HCT116 (cell line): ENCODE data around the gene GREB1L. TPM values are rescaled to one million over a fixed set of nuclear protein-coding genes. Genes with fewer than 3 reads are reported as not detected.

Source experiments
- ATAC-seq: fragments of 200-7000 bp; cut with Tn5 transposase; 2 replicates; pipeline ENCODE4 v1.9.1; 2020; ENCODE audit warnings: mild to moderate bottlenecking, moderate library complexity
- BruUV-seq: library from RNA; stranded (reverse); fragments of 400-500 nt; replicated peaks from 2 replicates; lab custom pipeline; 2021; lab: Mats Ljungman, UMichigan
- CTCF ChIA-PET: fragments of 300-600 bp; sonication (Branson Sonifier 250); formaldehyde crosslinking; loops from one replicate; lab custom pipeline; 2021; ENCODE audit warnings: antibody characterized with exemption; lab: Charles Lee
- POLR2A ChIA-PET: fragments of 300-600, 350-600 bp; sonication (Branson Sonifier 250); formaldehyde crosslinking; loops from one replicate; lab custom pipeline; 2021; ENCODE audit warnings: antibody characterized with exemption; lab: Charles Lee
- RAD21 ChIA-PET, 2 experiments: fragments of 300-600 bp; sonication (Branson Sonifier 250); formaldehyde crosslinking; loops; one replicate each; lab custom pipeline; 2023; ENCODE audit warnings: low total read pairs in 2 of 2; ENCODE audit not compliant: uncharacterized antibody in 2 of 2, unreplicated experiment in 2 of 2, low non-redundant PET in 1 of 2; lab: Charles Lee
- DNase-seq: peaks from one replicate; pipeline ENCODE4 v3.0.0-alpha.2; 2010; ENCODE audit warnings: low read depth, low spot score
- H2AFZ ChIP-seq: fragments of 200-600 bp; shearing (Covaris generic), sonication (generic); 2 replicates; pipeline ENCODE4 v1.6.1; 2017; ENCODE audit warnings: low read depth, mixed run types, mixed read lengths, antibody characterized with exemption, low read length; ENCODE audit not compliant: poor library complexity, severe bottlenecking
- H3K27ac ChIP-seq: 2 replicates; pipeline ENCODE4 v1.5.1; 2012; ENCODE audit warnings: low read depth, low read length
- H3K27me3 ChIP-seq: fragments of 200-600 bp; sonication (generic); 2 replicates; pipeline ENCODE4 v1.6.1; 2016; ENCODE audit warnings: mixed run types, low read length, mixed read lengths; ENCODE audit not compliant: insufficient read depth
- H3K36me3 ChIP-seq, 2 experiments: fragments of 200-500 bp in 1 of 2; fragments of 200-600 bp in 1 of 2; sonication (Bioruptor generic) in 1 of 2; sonication (generic) in 1 of 2; 2 replicates each; pipeline versions ENCODE4 v1.5.1 to v1.6.1; 2014 to 2016; ENCODE audit warnings: low read length in 2 of 2, inconsistent platforms in 1 of 2, mixed read lengths in 1 of 2, mixed run types in 1 of 2; ENCODE audit not compliant: insufficient read depth in 2 of 2, control insufficient read depth in 1 of 2
- H3K4me1 ChIP-seq, 2 experiments: fragments of 200-600 bp in 1 of 2; sonication (generic) in 1 of 2; 2 replicates each; pipeline versions ENCODE4 v1.5.1 to v1.6.1; 2012 to 2017; ENCODE audit warnings: low read length in 2 of 2, inconsistent platforms in 1 of 2, mild to moderate bottlenecking in 1 of 2, mixed read lengths in 1 of 2, mixed run types in 1 of 2, moderate library complexity in 1 of 2; ENCODE audit not compliant: insufficient read depth in 2 of 2, control insufficient read depth in 1 of 2
- H3K4me2 ChIP-seq: fragments of 200-600 bp; sonication (generic); 2 replicates; pipeline ENCODE4 v1.6.1; 2017; ENCODE audit warnings: mixed run types, low read length, mixed read lengths
- H3K4me3 ChIP-seq, 2 experiments: fragments of 200-600 bp in 1 of 2; sonication (generic) in 1 of 2; replicated peaks in 1 of 2; 2 replicates each; pipeline ENCODE4 v1.5.1; 2011 to 2016; ENCODE audit warnings: low read length in 2 of 2, control low read depth in 1 of 2, low read depth in 1 of 2, mild to moderate bottlenecking in 1 of 2, mixed read lengths in 1 of 2, mixed run types in 1 of 2
- H3K79me2 ChIP-seq: fragments of 200-600 bp; sonication (generic); 2 replicates; pipeline ENCODE4 v1.6.1; 2017; ENCODE audit warnings: mild to moderate bottlenecking, mixed run types, low read length, moderate library complexity, mixed read lengths; ENCODE audit not compliant: insufficient read depth
- H3K9ac ChIP-seq: fragments of 200-600 bp; sonication (generic); 2 replicates; pipeline ENCODE4 v1.6.1; 2016; ENCODE audit warnings: low read length, mixed read lengths
- H3K9me2 ChIP-seq: fragments of 200-600 bp; sonication (generic), shearing (Covaris generic); 2 replicates; pipeline ENCODE4 v1.6.1; 2017; ENCODE audit warnings: mixed run types, mild to moderate bottlenecking, moderate library complexity; ENCODE audit not compliant: insufficient read depth
- H3K9me3 ChIP-seq, 2 experiments: fragments of 200-500 bp in 1 of 2; fragments of 200-600 bp in 1 of 2; sonication (Bioruptor generic) in 1 of 2; sonication (generic) in 1 of 2; 2 replicates each; pipeline ENCODE4 v1.6.1; 2014 to 2017; ENCODE audit warnings: low read length in 2 of 2, mixed read lengths in 2 of 2, inconsistent platforms in 1 of 2, low read depth in 1 of 2, mild to moderate bottlenecking in 1 of 2, mixed run types in 1 of 2, moderate library complexity in 1 of 2; ENCODE audit not compliant: control insufficient read depth in 1 of 2, insufficient read depth in 1 of 2
- H4K20me1 ChIP-seq: fragments of 200-600 bp; sonication (generic), shearing (Covaris generic); 2 replicates; pipeline ENCODE4 v1.6.1; 2017; ENCODE audit warnings: mixed run types, mild to moderate bottlenecking, moderate library complexity; ENCODE audit not compliant: insufficient read depth
- ATF3 ChIP-seq: IDR thresholded peaks from 2 replicates; pipeline ENCODE4 v1.6.1; 2012
- CBX3 ChIP-seq: IDR thresholded peaks from 2 replicates; pipeline ENCODE4 v1.6.1; 2012; ENCODE audit warnings: low read depth
- CEBPB ChIP-seq: IDR thresholded peaks from 2 replicates; pipeline ENCODE4 v1.6.1; 2012; ENCODE audit warnings: low read depth
- EGR1 ChIP-seq: IDR thresholded peaks from 2 replicates; pipeline ENCODE4 v1.6.1; 2012; ENCODE audit warnings: low read depth
- EZH2 ChIP-seq: fragments of 200-600 bp; sonication (generic); IDR thresholded peaks from 2 replicates; pipeline ENCODE4 v1.6.1; 2017; ENCODE audit warnings: antibody characterized with exemption, mixed run types
- EZH2phosphoT487 ChIP-seq: fragments of 200-600 bp; IDR thresholded peaks from 2 replicates; pipeline ENCODE4 v1.6.1; 2018; ENCODE audit warnings: antibody characterized with exemption, borderline replicate concordance
- FOSL1 ChIP-seq: IDR thresholded peaks from 2 replicates; pipeline ENCODE4 v1.6.1; 2012; ENCODE audit warnings: low read depth
- JUND ChIP-seq: IDR thresholded peaks from 2 replicates; pipeline ENCODE4 v1.6.1; 2012
- POLR2A ChIP-seq: IDR thresholded peaks from 2 replicates; pipeline ENCODE4 v1.7.0; 2011; ENCODE audit warnings: borderline replicate concordance; ENCODE audit not compliant: insufficient read depth, insufficient read length; ENCODE audit errors: extremely low read depth
- POLR2AphosphoS5 ChIP-seq: IDR thresholded peaks from 2 replicates; pipeline ENCODE4 v1.6.1; 2011; ENCODE audit warnings: mild to moderate bottlenecking, low read depth, low read length, moderate library complexity
- RAD21 ChIP-seq: IDR thresholded peaks from 2 replicates; pipeline ENCODE4 v1.6.1; 2012; ENCODE audit warnings: low read depth, mild to moderate bottlenecking
- SIN3A ChIP-seq: IDR thresholded peaks from 2 replicates; pipeline ENCODE4 v1.6.1; 2012; ENCODE audit warnings: low read depth
- SP1 ChIP-seq: IDR thresholded peaks from 2 replicates; pipeline ENCODE4 v1.6.1; 2012; ENCODE audit warnings: low read depth
- SRF ChIP-seq: IDR thresholded peaks from 2 replicates; pipeline ENCODE4 v1.6.1; 2012; ENCODE audit warnings: low read depth
- TCF7L2 ChIP-seq: IDR thresholded peaks from 2 replicates; pipeline ENCODE4 v1.7.0; 2011; ENCODE audit warnings: borderline replicate concordance, inconsistent platforms; ENCODE audit not compliant: insufficient read depth, insufficient read length; ENCODE audit errors: extremely low read depth
- YY1 ChIP-seq: IDR thresholded peaks from 2 replicates; pipeline ENCODE4 v1.6.1; 2011; ENCODE audit warnings: low read length, low read depth, moderate library complexity, mild to moderate bottlenecking; ENCODE audit not compliant: insufficient replicate concordance; ENCODE audit errors: extremely low read depth
- ZFX ChIP-seq: fragments of 450-650 bp; IDR thresholded peaks from 2 replicates; pipeline ENCODE4 v1.6.1; 2017
- ZNF274 ChIP-seq: fragments of 200-500 bp; sonication (Bioruptor generic); IDR thresholded peaks from 2 replicates; pipeline ENCODE4 v1.6.1; 2014; ENCODE audit warnings: mild to moderate bottlenecking, low read depth, low read length, inconsistent platforms
- intact Hi-C: fragments of 100-400 bp; cut with micrococcal nuclease; formaldehyde crosslinking; loops from 2 replicates; pipeline ENCODE4 v1.10.0; 2022
- total RNA-seq: library from RNA; stranded (reverse); gene quantifications from one replicate; pipeline ENCODE4 v1.2.1, GENCODE V29; 2021; ENCODE audit not compliant: unreplicated experiment
- TF ChIP-seq, protein P1 (sequence below), 3 experiments: fragments of 200-600 bp in 1 of 3; sonication (generic) in 1 of 3; IDR thresholded peaks in 2 of 3; conservative IDR thresholded peaks in 1 of 3; 2 replicates each; pipeline ENCODE4 v1.5.1; 2012 to 2017; ENCODE audit warnings: low read depth in 2 of 3, low read length in 2 of 3, antibody characterized with exemption in 1 of 3, borderline replicate concordance in 1 of 3, control low read depth in 1 of 3, mild to moderate bottlenecking in 1 of 3, mixed read lengths in 1 of 3, mixed run types in 1 of 3, moderate library complexity in 1 of 3; ENCODE audit not compliant: insufficient read depth in 1 of 3

Gene GREB1L
- total RNA-seq, 1 experiment from 2014 or later, result 12.2 TPM

DNA sequence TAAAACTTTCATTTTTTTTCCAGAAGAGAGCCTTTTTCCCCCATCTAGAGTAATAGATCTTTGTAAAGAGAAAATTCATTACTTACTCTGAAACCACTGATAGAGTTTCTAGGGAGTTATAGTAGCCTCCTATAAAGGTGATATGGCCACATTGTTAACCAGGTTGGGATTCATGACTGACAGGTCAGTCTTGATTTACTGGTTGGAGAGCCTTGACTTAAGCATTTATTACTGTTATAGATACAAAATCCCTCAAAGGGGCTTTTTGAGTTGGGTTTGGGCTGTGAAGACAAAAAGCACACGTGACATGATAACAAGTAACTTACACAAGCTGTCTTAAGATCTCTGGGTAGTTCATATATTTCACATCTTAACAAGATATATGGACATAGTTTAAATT lies 141.0 kb downstream of the GREB1L start:
- TF ChIP-seq ZNF274 (no peak), SP1 (no peak), ATF3 (no peak), FOSL1 (no peak), YY1 (no peak), ZFX (no peak), RAD21 (no peak), POLR2AphosphoS5 (no peak), SRF (no peak)
- no TSS peak for BruUV-seq
- H3K9ac ChIP-seq, result no peak overlapping the region
- H3K36me3 ChIP-seq, result 0 out of 4 replicates have a peak, but pooled peaks cover 0 to 2% of the 10 kb centered on the region in 2 experiments
- H3K79me2 ChIP-seq, result no peaks in the 10 kb centered on the region
- DNase-seq, result no peak
- H4K20me1 ChIP-seq, result no peaks in the 10 kb centered on the region
- ATAC-seq, result no peak
- no peaks in the 10 kb centered on the region for H3K4me1 ChIP-seq
- intact Hi-C loops, result no loop called here
- H3K9me2 ChIP-seq, result no peaks in the 10 kb centered on the region
- H3K4me2 ChIP-seq, result no peak overlapping the region
- H2AFZ ChIP-seq, result no peak overlapping the region
- RAD21 ChIA-PET, result no interaction called here
- H3K27ac ChIP-seq, result no peak overlapping the region
- no peaks in the 10 kb centered on the region for H3K9me3 ChIP-seq
- H3K4me3 ChIP-seq, result no peak overlapping the region
- CTCF ChIA-PET, result no interaction called here
- no peaks in the 10 kb centered on the region for H3K27me3 ChIP-seq
- POLR2A ChIA-PET, result no interaction called here

- DNase-seq (no peak), ATAC-seq (no peak)
- Histone ChIP-seq H3K9ac (no peak overlapping the region), H3K4me1 (peaks cover 5 to 29% of the 10 kb centered on the region in 2 experiments; a peak in 3 of 4 replicates), H3K79me2 (no peaks in the 10 kb centered on the region), H3K4me3 (no peak overlapping the region), H3K9me3 (no peaks in the 10 kb centered on the region), H3K27me3 (no peaks in the 10 kb centered on the region), H3K9me2 (no peaks in the 10 kb centered on the region), H3K27ac (no peak overlapping the region), H3K4me2 (no peak overlapping the region), H4K20me1 (no peaks in the 10 kb centered on the region), H3K36me3 (0 out of 4 replicates have a peak, but pooled peaks cover 0 to 2% of the 10 kb centered on the region in 2 experiments), H2AFZ (no peak overlapping the region)
- ChIA-PET RAD21 (no interaction called here), CTCF (interaction anchor here (0.7 kb wide), 1 partner anchor 10 kb away, joined by 3 read pairs; no protein-coding TSS in a partner anchor), POLR2A (no interaction called here)
- intact Hi-C loops, result no loop called here
- BruUV-seq, result no TSS peak
- TF ChIP-seq TCF7L2 (no peak), POLR2A (no peak), SIN3A (no peak), YY1 (no peak), EGR1 (no peak), ZFX (no peak), SRF (no peak), SP1 (no peak), ATF3 (no peak), CBX3 (no peak), EZH2phosphoT487 (no peak), RAD21 (no peak), JUND (no peak), EZH2 (no peak), CEBPB (no peak)
- TF ChIP-seq, protein P1, sequence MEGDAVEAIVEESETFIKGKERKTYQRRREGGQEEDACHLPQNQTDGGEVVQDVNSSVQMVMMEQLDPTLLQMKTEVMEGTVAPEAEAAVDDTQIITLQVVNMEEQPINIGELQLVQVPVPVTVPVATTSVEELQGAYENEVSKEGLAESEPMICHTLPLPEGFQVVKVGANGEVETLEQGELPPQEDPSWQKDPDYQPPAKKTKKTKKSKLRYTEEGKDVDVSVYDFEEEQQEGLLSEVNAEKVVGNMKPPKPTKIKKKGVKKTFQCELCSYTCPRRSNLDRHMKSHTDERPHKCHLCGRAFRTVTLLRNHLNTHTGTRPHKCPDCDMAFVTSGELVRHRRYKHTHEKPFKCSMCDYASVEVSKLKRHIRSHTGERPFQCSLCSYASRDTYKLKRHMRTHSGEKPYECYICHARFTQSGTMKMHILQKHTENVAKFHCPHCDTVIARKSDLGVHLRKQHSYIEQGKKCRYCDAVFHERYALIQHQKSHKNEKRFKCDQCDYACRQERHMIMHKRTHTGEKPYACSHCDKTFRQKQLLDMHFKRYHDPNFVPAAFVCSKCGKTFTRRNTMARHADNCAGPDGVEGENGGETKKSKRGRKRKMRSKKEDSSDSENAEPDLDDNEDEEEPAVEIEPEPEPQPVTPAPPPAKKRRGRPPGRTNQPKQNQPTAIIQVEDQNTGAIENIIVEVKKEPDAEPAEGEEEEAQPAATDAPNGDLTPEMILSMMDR (IDR thresholded peaks at IDR 0.05 in 2 of 3, conservative IDR thresholded peaks at IDR 0.05 in 1 of 3; ENCODE audit: borderline replicate concordance in 1 of 3, insufficient read depth in 1 of 3, low read depth in 2 of 3, low read length in 2 of 3), result no peak
These were observed 144.7 kb downstream of the GREB1L start for GRCh38 chr18:21386523-21387240.
